GM19193 (cell line): ENCODE measurements around the gene PRR5L.

Experiments
- POLR2A ChIP-seq: IDR thresholded peaks from 4 replicates; pipeline ENCODE4 v1.6.1; 2011; ENCODE audit not compliant: insufficient read depth, insufficient read length; ENCODE audit errors: extremely low read depth

PRR5L gene

DNA sequence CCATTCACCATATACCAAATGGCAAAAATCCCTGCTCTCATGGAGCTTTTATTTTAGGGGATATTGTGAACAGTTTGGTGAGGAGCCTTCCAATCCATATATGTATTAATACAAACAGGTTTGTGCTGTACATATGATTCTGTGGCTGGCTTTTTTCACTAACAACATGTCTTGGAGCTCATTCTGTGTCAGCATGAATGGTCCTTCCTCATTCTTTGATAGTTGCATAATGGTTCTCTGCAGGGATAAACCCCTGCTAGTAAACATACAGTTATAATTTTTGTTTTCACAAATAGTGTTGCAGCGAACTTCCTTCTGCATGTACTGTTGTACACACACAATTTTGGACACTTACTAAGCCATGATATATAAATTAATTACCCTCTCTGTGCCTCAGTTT lies 8.3 kb downstream of the PRR5L start:
- TF ChIP-seq POLR2A = no peak

GRCh38 chr11:36305047-36305446 lies 9.0 kb downstream of the PRR5L start:
- no peak for TF ChIP-seq POLR2A

DNA sequence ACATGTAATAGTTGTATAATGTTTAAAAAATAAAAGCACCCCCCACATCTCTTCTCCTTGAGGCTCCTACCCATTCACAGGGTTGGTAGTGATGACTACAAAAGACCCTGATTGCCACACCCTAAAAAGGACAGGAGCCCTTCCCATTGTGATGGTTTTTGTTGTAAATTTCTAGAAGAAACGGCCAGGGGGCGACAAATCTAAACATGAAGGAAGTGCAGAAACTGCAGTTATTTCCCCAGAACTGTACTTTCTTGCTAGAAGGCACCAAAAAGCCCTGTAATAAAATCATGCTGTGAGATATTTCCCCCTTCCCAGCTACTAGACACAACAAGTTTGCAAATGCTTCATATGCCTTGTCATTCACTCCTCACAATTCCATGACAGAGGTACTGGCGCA lies 10.8 kb downstream of the PRR5L start:
- no peak for TF ChIP-seq POLR2A

GRCh38 chr11:36308577-36308976 lies 12.5 kb downstream of the PRR5L start:
- no peak for TF ChIP-seq POLR2A

DNA sequence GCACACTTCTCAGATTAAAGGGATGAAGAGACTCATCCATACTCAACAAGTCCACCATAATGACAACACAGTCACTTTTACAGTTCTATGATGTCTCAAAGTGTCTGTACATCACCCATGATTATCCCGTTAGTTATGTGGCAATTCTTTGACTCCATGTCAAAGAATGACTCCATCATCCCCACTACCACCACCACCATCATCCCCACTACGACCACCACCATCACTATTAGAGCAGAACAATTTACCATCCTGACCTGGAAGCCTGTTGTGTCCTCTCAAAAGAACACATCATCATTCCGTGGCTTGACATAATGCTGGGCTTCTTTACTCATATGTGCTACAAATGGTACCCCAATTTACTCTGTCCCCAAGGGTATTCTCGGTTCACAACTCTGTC lies 13.7 kb downstream of the PRR5L start:
- TF ChIP-seq POLR2A = no peak

GRCh38 chr11:36311926-36312595 lies 16.0 kb downstream of the PRR5L start:
- no peak for TF ChIP-seq POLR2A

- TF ChIP-seq POLR2A = no peak
Observed at GRCh38 chr11:36312611-36313472, 16.8 kb downstream of the PRR5L start.

- TF ChIP-seq POLR2A = no peak
Observed at GRCh38 chr11:36313750-36314433, 17.8 kb downstream of the PRR5L start.

DNA sequence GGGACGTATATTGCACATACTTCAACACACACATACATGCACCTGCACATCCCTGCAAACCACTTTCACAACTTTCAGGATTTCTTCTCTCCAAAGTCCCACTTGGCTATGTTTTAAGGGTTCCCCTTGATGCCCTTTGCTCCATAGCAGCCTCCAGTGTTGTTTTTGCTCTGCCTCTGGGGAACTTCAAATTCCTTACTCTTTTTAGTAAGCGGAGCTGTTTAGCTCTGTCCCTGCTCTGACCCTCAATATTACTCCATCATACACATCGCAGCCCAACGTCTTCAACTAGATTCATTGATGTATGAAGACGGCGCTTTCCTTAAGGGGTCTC lies 18.3 kb downstream of the PRR5L start:
- no peak for TF ChIP-seq POLR2A

- no peak for TF ChIP-seq POLR2A
Observed at GRCh38 chr11:36316049-36316448, 20.0 kb downstream of the PRR5L start.

GRCh38 chr11:36317992-36318391 lies 21.9 kb downstream of the PRR5L start:
- TF ChIP-seq POLR2A = no peak

DNA sequence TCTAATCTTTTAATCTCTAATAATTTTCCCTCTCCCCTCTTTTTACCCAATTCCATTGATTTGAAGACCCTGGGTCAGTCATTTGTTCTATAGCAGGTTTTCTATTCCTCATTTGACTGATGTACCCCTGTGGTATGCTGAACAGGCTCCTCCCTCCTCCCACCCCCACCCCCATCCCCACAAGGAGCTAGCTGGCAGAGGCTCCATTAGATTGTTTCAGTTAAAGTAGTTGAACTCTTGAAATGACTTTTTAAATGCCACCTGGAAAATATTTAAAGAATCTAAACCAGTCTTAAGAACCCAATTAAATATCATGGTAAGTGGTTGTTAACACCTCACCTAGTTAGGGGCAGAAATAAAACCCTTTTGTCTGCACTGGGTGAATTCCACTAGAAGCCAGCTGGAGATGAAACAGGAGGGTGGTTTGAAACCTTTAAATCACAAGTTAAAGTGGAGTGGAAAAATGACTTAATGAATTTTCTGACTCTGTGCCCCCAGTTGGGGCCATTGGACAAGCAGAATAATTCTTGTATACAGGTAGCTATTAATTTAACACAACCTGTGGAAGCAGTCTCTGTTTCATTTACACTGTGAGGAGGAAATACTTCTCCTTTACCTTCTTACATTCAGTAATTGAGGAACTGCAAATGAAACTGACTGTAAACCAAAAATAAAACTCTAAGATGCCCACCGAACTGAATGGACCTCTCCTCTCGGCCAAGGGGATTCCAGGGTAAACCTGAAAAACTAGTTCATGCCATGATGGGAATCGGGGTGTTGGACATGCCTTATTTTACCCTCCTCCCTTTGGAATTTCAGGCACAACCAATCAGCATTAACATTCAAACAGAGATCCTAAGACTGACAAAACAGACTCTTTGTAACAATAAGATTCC lies 30.7 kb downstream of the PRR5L start:
- TF ChIP-seq POLR2A = no peak

DNA sequence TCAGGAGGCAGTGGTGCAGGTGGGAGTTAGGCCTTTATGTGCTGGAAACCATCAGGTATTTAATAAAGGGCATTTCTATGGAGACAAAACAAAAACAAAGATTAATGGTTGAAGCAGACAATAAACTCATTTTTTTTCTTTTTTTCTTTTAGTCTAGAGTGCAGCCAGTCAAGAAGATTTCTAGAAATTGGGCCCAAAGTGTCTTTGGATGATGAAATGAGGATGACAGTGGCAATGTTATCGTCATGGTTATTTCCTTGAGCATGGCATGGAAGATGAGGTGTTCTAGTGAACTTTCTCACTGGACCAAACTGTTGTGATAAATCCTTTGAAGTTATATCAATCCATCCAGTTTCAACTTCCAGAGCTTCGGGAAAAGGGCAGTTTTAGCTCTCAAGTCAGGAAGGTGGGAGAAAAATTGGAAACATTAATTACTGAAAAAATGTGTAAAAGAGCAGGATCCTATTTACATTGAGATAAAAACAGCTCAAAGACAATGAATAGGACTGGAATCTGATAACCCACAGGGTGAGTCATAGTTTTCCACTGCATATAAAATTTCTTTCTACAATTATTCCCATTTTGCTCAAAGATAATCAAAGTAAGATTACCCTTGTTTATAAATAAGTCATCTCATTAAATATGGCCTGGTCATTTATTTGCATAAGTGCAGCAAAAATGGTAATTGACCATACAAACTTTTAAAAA lies 33.0 kb downstream of the PRR5L start:
- no peak for TF ChIP-seq POLR2A

- no peak for TF ChIP-seq POLR2A
Observed at GRCh38 chr11:36330411-36330810, 34.3 kb downstream of the PRR5L start.
